A673 (cell line): Measurements from ENCODE around the gene RAB7B.

Experiments used
- EZH2 ChIP-seq: fragments of 200-600 bp; sonication (generic); IDR thresholded peaks from 2 replicates; pipeline ENCODE4 v1.6.1; 2017; ENCODE audit warnings: borderline replicate concordance, low read depth, mild to moderate bottlenecking, mixed read lengths, antibody characterized with exemption, low read length; ENCODE audit not compliant: poor library complexity, severe bottlenecking
- TF ChIP-seq, protein P1 (sequence below): fragments of 300-800, 200-600 bp; sonication (generic); conservative IDR thresholded peaks from 2 replicates; pipeline ENCODE4 v1.5.1; 2017; ENCODE audit warnings: low read depth, mild to moderate bottlenecking, antibody characterized with exemption, low read length, moderate library complexity, mixed read lengths

DNA sequence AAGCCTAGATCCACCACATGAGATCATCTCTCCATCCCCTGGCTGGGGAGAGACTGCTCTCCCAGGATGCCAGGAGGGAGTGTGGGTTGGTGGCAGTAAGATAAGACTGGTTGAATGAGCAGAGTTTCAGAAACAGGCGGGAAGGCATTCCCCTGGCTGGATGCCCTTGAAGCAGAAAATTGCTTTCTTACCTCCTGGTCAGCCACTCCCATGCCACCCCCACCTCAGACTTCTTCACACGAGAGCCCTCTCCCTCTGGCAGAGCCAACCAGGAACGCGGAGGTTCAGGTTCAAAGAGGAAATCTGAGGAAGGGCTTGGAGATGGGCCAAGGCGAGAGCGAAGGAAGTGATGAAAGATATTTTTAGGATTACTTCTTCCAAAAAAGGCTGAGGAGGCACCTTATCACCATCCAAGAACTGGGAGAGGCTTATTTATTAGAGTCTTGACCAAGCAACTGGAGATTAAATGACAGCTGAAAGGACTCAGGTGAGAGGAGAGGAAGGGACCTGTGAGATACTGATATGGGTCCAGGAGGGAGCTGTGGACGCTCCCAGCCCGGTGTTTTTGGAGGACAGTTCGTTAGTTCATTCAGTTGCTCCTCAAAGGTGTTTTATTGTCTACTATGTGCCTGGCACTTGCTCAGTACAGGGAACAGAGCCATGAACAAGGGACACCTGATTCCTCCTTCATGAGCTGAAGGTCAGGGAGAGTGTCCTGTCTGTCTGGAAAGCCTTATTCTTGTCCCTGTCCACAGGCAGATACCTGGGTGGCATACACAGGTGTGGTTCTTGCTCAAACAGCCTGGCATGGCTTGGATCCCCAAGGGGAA lies 41.0 kb downstream of the RAB7B start:
- TF ChIP-seq, protein P1, sequence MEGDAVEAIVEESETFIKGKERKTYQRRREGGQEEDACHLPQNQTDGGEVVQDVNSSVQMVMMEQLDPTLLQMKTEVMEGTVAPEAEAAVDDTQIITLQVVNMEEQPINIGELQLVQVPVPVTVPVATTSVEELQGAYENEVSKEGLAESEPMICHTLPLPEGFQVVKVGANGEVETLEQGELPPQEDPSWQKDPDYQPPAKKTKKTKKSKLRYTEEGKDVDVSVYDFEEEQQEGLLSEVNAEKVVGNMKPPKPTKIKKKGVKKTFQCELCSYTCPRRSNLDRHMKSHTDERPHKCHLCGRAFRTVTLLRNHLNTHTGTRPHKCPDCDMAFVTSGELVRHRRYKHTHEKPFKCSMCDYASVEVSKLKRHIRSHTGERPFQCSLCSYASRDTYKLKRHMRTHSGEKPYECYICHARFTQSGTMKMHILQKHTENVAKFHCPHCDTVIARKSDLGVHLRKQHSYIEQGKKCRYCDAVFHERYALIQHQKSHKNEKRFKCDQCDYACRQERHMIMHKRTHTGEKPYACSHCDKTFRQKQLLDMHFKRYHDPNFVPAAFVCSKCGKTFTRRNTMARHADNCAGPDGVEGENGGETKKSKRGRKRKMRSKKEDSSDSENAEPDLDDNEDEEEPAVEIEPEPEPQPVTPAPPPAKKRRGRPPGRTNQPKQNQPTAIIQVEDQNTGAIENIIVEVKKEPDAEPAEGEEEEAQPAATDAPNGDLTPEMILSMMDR, result no peak
- TF ChIP-seq EZH2, result no peak
